ENCODE measurements around the gene EID1.

EID1 gene

DNA sequence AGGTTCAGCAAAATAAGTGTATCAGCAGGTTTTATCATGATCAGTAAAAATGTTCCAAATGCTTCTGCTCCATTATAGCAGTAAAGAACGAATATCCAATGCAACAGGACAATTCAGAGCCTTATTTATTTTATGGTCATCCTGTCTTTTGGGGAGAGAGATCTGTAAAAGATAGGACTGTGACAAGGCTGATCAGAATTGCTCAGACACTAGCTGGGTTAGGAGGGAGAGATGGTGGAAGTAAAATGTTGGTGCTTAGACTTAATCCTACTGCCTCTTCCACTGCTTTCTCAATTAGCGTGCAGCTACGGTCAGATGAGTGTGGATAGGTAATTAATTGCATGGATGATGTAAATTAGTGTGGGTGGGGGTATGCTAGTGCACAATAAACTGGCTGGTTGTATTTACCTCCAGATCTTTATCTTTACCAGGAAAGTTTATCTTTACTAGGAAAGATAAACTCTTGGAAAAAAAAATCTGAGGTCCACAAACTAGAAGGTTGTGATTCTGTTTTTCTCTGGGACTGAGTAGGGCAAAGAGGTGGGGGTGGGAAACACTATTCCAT is 2.2 kb downstream of the EID1 start:
- peak overlapping the region; percentile 79 for H3K4me3 ChIP-seq (replicated peaks; ENCODE audit: low read depth, low read length)
- no peak for DNase-seq (ENCODE audit: low read depth)
- TF ChIP-seq, protein P1, sequence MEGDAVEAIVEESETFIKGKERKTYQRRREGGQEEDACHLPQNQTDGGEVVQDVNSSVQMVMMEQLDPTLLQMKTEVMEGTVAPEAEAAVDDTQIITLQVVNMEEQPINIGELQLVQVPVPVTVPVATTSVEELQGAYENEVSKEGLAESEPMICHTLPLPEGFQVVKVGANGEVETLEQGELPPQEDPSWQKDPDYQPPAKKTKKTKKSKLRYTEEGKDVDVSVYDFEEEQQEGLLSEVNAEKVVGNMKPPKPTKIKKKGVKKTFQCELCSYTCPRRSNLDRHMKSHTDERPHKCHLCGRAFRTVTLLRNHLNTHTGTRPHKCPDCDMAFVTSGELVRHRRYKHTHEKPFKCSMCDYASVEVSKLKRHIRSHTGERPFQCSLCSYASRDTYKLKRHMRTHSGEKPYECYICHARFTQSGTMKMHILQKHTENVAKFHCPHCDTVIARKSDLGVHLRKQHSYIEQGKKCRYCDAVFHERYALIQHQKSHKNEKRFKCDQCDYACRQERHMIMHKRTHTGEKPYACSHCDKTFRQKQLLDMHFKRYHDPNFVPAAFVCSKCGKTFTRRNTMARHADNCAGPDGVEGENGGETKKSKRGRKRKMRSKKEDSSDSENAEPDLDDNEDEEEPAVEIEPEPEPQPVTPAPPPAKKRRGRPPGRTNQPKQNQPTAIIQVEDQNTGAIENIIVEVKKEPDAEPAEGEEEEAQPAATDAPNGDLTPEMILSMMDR (IDR thresholded peaks at IDR 0.05; ENCODE audit: low read length, missing control alignments), result no peak

DNA sequence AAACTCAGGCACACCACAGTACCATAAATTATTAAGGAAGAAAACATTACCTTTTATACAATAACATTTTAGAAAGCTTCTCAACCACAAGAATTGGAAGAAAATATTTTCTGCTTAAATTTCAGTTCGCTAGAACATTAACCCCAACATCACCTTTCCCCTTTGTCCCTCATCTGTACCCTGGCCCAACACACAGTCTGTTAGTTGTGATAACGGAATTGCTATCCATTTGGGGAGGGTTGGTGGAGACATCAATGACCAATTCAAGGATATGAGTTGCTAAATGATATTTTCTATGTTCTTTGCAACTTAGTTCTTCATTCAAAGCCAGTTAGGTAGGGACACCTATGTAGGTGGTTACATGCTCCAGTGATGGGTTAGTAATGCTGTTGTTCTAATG is 5.8 kb downstream of the EID1 start:
- TF ChIP-seq, protein P1 (IDR thresholded peaks at IDR 0.05; ENCODE audit: low read length, missing control alignments), result no peak
- DNase-seq (ENCODE audit: low read depth), result no peak

DNA sequence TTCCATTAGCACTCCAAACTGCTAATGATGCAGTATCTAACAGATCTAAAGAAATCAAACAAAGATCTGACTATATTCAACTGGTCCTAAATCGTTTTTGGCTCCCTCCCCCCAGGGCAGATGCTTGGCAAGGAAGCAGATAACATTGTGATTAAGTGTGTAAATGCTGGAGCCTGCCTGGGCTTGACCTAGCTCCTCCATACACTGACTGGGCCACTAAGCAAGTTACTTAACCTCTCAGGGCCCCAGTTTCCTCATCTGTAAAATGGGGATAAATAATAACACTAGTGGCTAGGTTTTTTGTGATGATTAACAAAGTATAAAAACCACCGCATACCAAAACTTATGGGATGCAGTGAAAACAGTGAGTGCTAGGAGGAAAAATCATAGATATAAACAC is 9.2 kb downstream of the EID1 start:
- no peak overlapping the region for H3K4me3 ChIP-seq (replicated peaks; ENCODE audit: low read depth, low read length)

More for the DNA sequence above, 5.8 kb downstream of the EID1 start:
- H3K4me3 ChIP-seq (replicated peaks; ENCODE audit: low read depth, low read length), result no peak overlapping the region

DNA sequence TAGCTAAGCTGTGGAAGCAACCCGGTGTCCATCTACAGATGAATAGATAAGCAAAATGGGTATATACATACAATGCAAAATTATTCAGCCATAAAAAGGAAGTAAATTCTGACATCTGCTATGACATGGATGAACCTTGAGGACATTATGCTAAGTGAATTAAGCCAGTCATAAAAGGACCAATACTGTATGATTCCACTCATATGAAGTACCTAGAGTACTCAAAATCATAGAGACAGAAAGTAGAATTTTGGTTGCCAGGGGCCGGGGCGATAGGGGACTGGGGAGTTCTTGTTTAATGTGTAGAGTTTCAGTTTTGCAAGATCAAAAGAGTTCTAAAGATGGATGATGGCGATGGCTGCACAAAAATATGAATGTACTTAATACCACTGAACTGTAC is 10.3 kb downstream of the EID1 start:
- H3K4me3 ChIP-seq (replicated peaks; ENCODE audit: low read depth, low read length), result no peak overlapping the region
- TF ChIP-seq, protein P1 (IDR thresholded peaks at IDR 0.05; ENCODE audit: low read length, missing control alignments), result no peak
- no peak for DNase-seq (ENCODE audit: low read depth)

More for the DNA sequence above, 9.2 kb downstream of the EID1 start:
- TF ChIP-seq, protein P1 (IDR thresholded peaks at IDR 0.05; ENCODE audit: low read length, missing control alignments), result no peak
- DNase-seq (ENCODE audit: low read depth), result no peak

DNA sequence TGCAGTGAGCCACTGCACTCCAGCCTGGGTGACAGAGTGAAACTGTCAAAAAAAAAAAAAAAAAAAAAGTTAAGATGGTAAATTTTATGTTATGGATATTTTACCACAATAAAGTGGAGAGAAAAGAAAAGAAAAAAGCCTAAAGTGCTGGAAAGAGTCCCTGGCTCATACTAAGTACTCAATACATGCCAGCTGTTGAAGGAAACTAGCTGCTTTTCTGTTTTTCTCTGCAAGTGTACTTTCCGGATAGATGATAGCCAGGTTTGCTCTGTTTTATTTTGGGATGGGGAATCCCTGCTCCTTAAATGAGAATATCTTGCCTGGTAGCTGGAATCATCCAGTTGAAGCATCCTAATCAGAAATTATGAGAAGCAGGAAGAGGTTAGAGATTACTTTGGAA is 10.9 kb downstream of the EID1 start:
- peak; percentile 26 for DNase-seq (ENCODE audit: low read depth)
- H3K4me3 ChIP-seq (replicated peaks; ENCODE audit: low read depth, low read length), result no peak overlapping the region
- TF ChIP-seq, protein P1 (IDR thresholded peaks at IDR 0.05; ENCODE audit: low read length, missing control alignments), result no peak

DNA sequence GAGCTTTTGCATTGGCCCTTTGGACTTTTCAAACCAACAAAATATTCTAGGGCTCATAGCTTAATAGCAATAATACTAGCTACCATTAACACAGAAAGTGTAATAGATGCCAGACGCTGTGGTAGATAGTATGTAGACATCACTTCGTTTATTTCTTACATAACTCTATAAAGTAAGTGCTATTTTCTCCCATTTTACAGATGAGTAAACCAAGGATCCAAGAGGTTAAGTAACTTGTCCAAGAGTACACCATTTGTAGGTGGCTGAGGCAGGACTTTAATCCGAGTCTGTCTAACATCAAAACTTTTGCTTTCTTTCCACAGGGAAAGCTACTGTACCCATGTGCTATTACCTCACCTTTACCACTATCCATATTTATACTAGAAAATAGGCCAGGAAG is 12.0 kb downstream of the EID1 start:
- TF ChIP-seq, protein P1 (IDR thresholded peaks at IDR 0.05; ENCODE audit: low read length, missing control alignments), result no peak
- H3K4me3 ChIP-seq (replicated peaks; ENCODE audit: low read depth, low read length), result no peak overlapping the region
- no peak for DNase-seq (ENCODE audit: low read depth)

DNA sequence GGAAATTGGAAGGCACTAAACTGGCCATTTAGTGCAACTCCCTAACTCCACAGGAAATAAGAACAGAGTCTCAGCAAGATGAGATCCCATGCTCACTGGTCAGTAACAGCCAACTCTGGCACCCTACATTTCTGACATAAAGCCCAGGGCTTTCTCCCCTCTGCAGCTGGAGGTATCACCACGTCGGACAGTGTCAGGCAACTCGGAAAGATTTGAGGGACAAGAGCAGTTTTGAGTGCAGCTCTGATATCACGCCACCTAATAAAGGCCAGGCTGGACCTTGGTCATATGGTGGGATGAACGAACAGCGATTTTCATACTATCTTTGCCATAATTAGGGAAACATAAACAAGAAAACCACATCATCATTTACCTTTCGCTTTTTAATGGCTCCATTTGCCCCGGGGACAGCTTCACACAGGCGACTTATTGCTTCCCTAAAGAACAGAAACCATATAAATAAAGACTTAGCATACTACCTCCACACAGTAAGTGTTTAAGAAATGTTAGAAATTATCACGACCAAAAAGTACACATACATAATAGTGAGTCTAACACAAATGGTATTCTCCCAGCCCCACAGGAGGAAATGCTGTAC is 12.5 kb downstream of the EID1 start:
- DNase-seq (ENCODE audit: low read depth), result no peak
- TF ChIP-seq, protein P1 (IDR thresholded peaks at IDR 0.05; ENCODE audit: low read length, missing control alignments), result no peak
- H3K4me3 ChIP-seq (replicated peaks; ENCODE audit: low read depth, low read length), result no peak overlapping the region

Data from fibroblast of pulmonary artery (primary cell).